ENCODE results near the gene NOTCH4.

NOTCH4 gene

DNA sequence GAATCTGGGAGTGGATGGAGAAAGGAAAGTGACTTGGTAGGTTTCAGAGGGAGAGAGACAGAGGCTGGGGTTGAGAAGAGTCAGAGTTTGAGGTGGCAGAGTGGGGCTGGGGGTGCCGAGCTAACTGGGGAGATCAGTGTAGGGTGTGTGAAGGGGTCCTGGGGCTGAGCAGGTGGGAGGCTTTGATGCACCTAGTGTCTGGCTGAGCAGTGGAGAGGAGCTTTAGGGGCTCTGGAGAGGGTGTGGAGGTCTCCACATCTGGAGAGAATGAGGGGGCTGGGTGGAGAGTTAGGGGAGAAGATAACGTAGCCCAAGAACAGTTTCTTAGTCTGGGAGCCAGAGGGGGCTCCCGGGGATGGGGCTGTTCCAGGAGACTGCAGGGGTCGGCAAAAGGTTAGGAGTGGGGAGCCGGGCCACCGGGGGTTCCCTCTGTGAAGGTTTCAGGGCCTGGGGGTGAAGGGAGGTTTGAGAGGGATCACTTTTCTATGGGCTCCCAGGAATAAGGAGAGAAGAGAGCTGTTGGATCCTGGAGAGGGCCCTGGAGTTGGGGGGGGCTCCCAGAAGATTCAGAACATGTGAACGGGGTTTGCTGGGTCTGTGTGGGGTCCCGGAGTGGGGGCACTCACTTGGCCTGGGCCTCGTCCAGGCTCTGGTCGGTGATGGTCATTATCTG, 34.7 kb downstream of the NOTCH4 start:
- no peak for TF ChIP-seq CTCF (IDR thresholded peaks at IDR 0.05)

- TF ChIP-seq CTCF (IDR thresholded peaks at IDR 0.05), result no peak
Observed at GRCh38 chr6:32188381-32189068, 35.3 kb downstream of the NOTCH4 start.

- no peak for TF ChIP-seq CTCF (IDR thresholded peaks at IDR 0.05)
Observed at GRCh38 chr6:32187009-32187709, 36.7 kb downstream of the NOTCH4 start.

DNA sequence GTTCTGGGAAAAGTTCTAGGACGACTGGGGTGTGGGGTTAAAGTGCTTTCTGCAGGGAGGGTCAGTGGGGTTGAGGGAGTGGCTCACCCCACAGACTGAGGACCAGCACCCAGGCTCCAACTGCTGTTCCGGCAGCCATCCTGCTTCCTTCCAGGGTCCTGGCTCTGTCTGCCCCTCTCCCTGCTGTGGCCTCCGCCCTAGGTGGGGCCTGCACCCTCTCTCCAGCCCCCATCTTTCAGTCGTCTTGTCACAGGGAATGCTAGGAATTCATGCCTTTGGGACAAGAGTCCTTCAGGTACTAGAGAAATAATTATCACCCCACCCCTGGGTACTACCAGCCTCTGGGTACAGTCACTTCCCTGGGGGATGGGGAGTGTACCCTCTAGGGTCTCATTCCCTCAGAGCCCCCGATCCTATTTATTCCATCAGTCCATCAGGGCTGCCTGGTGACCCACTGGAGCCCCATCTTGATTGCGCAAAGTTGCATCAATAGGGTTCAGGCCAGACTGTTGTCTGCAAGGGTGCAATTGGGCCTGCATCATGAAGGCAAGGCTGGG, 39.7 kb downstream of the NOTCH4 start, which contains the start of gene AGER:
Gene AGER (minus strand): TSS at position 170 of the 557 bp plus-strand sequence. CDS start 31 bp downstream, at position 139.
- no peak for TF ChIP-seq CTCF (IDR thresholded peaks at IDR 0.05)

GRCh38 chr6:32183483-32184083, 40.3 kb downstream of the NOTCH4 start:
- no peak for TF ChIP-seq CTCF (IDR thresholded peaks at IDR 0.05)

DNA sequence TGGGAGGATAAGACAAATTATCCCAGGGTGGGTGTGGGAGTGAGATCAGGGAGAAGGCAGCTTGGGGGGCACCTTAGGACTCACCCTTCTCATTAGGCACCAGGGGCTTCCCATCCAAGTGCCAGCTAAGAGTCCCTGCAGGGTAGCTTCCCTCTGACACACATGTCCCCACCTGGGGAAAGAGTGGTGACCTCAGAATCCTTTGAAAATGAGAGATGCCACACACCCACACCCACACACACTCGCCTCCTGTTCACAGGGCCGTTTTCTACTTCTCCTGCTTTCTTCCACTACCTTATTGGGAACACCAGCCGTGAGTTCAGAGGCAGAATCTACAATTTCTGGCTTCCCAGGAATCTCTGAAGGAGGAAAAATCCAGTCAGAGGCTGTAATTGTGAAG, 40.8 kb downstream of the NOTCH4 start:
- TF ChIP-seq CTCF (IDR thresholded peaks at IDR 0.05), result no peak

DNA sequence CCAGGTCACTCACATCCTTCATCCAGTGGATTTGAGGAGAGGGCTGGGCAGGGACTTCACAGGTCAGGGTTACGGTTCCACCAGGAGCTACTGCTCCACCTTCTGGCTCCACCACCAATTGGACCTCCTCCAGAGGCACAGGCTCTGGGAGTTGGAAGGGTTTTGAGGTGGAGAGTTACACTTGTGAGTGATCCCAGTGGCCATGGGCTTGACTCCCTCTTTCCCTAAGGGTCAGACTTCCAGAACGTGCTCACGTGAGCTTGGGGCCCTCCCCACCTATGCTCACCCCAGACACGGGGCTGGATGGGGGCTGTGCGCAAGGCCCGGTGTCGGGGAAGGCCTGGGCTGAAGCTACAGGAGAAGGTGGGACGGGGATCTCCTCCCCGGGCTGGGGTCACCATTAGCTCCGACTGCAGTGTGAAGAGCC, 41.3 kb downstream of the NOTCH4 start:
- TF ChIP-seq CTCF (IDR thresholded peaks at IDR 0.05), result no peak

Data from LNCAP (cell line).